ENCODE measurements around the gene PTPN14. TPM values are rescaled to one million over a fixed set of nuclear protein-coding genes. Genes with fewer than 3 reads are reported as not detected.

The PTPN14 gene
- total RNA-seq, 1 experiment from 2014 or later: 37.5 TPM

Other genes with a start within 250 kb of the PTPN14 start
- gene CENPF, start 51.6 kb upstream of the PTPN14 start, total RNA-seq (2021; ENCODE audit: unreplicated experiment): 120 TPM